H1 (cell line): ENCODE data around the gene MRPS6. TPM values are rescaled to one million over a fixed set of nuclear protein-coding genes. Genes with fewer than 3 reads are reported as not detected.

Experiments used
- ASH2L ChIP-seq: fragments of 200-600, 300-600 bp; sonication (generic); IDR thresholded peaks from one replicate; pipeline ENCODE4 v1.7.1; 2017; ENCODE audit warnings: low read length
- BRCA1 ChIP-seq: IDR thresholded peaks from 2 replicates; pipeline ENCODE4 v1.6.1; 2012; ENCODE audit warnings: low read depth, low read length, improper control_type of control experiment
- CHD2 ChIP-seq: IDR thresholded peaks from 2 replicates; pipeline ENCODE4 v1.6.1; 2012; ENCODE audit warnings: low read length, improper control_type of control experiment
- EP300 ChIP-seq, 2 experiments: IDR thresholded peaks; 1 replicate in 1 of 2; 2 replicates in 1 of 2; pipeline ENCODE4 v1.6.1; 2011 to 2012; ENCODE audit warnings: low read depth in 2 of 2, low read length in 2 of 2, mild to moderate bottlenecking in 2 of 2, borderline replicate concordance in 1 of 2, inconsistent platforms in 1 of 2, moderate library complexity in 1 of 2
- POLR2AphosphoS5 ChIP-seq: IDR thresholded peaks from 2 replicates; pipeline ENCODE4 v1.6.1; 2011; ENCODE audit warnings: low read depth, low read length
- polyA plus RNA-seq, 7 experiments: library from polyadenylated mRNA; depleted of rRNA in 3 of 7; stranded (reverse) in 5 of 7; unstranded in 2 of 7; fragments of >200 nt in 5 of 7; fragments of 200-250 nt in 2 of 7; gene quantifications; 1 replicate in 5 of 7; 2 replicates in 1 of 7; 4 replicates in 1 of 7; pipeline versions ENCODE4 v1.2.1 to v1.2.3, GENCODE V29; 2011 to 2013; ENCODE audit warnings: missing spikeins in 2 of 7, mixed read lengths in 2 of 7
- total RNA-seq: library from RNA; stranded (reverse); fragmentation: NEBNext Ultra II Directional; extraction: Animal tissue kit (Norgen Biotek cat#: 25700); gene quantifications from 2 replicates; pipeline ENCODE4 v1.2.1, GENCODE V29; 2021
- TF ChIP-seq, protein P1 (sequence below): fragments of 300-600 bp; sonication (generic); IDR thresholded peaks from 2 replicates; pipeline ENCODE4 v1.7.1; 2012; ENCODE audit warnings: low read length, moderate library complexity, mild to moderate bottlenecking, inconsistent platforms; ENCODE audit not compliant: insufficient replicate concordance
- TF ChIP-seq, protein P2 (sequence below): IDR thresholded peaks from 2 replicates; pipeline ENCODE4 v1.6.1; 2011; ENCODE audit warnings: low read length, improper control_type of control experiment
- TF ChIP-seq, protein P3 (sequence below): IDR thresholded peaks from 2 replicates; pipeline ENCODE4 v1.6.1; 2012; ENCODE audit warnings: low read length, inconsistent platforms

MRPS6 gene
- total and polyA plus RNA-seq, 2 of the 8 experiments (the other 6 are each of a cell fraction or from before 2014, with no cell fraction given) = 62.7 to 156 TPM

DNA sequence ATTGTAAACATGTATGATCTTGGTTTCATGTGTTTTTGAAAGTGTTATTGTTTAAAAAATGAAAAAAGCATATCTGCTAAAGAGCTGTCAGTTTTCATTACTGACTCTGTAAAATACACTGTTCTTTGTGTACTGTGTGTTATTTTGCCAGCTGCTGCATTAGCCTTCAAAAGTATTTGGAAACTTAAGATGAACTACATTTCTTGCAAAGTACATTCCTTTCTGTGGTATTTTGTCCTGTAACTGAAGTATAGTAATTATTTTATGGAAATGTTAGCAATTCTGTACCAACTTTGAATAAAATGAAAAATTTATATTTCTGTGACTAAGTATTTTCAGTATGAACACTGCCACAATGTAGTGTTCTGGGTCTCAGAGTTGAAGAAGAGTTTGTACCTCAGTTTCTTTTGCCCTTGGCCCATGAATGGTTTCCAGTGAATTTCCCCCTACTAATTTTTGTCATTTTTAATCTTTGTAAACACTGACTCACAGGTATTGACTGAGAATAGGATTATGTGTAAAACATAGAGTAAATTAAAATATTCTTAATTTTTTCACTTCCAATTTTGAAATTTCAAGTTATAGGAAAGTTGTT lies 32.7 kb downstream of the MRPS6 start (continued):
- TF ChIP-seq, protein P1, sequence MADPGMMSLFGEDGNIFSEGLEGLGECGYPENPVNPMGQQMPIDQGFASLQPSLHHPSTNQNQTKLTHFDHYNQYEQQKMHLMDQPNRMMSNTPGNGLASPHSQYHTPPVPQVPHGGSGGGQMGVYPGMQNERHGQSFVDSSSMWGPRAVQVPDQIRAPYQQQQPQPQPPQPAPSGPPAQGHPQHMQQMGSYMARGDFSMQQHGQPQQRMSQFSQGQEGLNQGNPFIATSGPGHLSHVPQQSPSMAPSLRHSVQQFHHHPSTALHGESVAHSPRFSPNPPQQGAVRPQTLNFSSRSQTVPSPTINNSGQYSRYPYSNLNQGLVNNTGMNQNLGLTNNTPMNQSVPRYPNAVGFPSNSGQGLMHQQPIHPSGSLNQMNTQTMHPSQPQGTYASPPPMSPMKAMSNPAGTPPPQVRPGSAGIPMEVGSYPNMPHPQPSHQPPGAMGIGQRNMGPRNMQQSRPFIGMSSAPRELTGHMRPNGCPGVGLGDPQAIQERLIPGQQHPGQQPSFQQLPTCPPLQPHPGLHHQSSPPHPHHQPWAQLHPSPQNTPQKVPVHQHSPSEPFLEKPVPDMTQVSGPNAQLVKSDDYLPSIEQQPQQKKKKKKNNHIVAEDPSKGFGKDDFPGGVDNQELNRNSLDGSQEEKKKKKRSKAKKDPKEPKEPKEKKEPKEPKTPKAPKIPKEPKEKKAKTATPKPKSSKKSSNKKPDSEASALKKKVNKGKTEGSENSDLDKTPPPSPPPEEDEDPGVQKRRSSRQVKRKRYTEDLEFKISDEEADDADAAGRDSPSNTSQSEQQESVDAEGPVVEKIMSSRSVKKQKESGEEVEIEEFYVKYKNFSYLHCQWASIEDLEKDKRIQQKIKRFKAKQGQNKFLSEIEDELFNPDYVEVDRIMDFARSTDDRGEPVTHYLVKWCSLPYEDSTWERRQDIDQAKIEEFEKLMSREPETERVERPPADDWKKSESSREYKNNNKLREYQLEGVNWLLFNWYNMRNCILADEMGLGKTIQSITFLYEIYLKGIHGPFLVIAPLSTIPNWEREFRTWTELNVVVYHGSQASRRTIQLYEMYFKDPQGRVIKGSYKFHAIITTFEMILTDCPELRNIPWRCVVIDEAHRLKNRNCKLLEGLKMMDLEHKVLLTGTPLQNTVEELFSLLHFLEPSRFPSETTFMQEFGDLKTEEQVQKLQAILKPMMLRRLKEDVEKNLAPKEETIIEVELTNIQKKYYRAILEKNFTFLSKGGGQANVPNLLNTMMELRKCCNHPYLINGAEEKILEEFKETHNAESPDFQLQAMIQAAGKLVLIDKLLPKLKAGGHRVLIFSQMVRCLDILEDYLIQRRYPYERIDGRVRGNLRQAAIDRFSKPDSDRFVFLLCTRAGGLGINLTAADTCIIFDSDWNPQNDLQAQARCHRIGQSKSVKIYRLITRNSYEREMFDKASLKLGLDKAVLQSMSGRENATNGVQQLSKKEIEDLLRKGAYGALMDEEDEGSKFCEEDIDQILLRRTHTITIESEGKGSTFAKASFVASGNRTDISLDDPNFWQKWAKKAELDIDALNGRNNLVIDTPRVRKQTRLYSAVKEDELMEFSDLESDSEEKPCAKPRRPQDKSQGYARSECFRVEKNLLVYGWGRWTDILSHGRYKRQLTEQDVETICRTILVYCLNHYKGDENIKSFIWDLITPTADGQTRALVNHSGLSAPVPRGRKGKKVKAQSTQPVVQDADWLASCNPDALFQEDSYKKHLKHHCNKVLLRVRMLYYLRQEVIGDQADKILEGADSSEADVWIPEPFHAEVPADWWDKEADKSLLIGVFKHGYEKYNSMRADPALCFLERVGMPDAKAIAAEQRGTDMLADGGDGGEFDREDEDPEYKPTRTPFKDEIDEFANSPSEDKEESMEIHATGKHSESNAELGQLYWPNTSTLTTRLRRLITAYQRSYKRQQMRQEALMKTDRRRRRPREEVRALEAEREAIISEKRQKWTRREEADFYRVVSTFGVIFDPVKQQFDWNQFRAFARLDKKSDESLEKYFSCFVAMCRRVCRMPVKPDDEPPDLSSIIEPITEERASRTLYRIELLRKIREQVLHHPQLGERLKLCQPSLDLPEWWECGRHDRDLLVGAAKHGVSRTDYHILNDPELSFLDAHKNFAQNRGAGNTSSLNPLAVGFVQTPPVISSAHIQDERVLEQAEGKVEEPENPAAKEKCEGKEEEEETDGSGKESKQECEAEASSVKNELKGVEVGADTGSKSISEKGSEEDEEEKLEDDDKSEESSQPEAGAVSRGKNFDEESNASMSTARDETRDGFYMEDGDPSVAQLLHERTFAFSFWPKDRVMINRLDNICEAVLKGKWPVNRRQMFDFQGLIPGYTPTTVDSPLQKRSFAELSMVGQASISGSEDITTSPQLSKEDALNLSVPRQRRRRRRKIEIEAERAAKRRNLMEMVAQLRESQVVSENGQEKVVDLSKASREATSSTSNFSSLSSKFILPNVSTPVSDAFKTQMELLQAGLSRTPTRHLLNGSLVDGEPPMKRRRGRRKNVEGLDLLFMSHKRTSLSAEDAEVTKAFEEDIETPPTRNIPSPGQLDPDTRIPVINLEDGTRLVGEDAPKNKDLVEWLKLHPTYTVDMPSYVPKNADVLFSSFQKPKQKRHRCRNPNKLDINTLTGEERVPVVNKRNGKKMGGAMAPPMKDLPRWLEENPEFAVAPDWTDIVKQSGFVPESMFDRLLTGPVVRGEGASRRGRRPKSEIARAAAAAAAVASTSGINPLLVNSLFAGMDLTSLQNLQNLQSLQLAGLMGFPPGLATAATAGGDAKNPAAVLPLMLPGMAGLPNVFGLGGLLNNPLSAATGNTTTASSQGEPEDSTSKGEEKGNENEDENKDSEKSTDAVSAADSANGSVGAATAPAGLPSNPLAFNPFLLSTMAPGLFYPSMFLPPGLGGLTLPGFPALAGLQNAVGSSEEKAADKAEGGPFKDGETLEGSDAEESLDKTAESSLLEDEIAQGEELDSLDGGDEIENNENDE = no peak
- TF ChIP-seq BRCA1 = no peak
- TF ChIP-seq, protein P2, sequence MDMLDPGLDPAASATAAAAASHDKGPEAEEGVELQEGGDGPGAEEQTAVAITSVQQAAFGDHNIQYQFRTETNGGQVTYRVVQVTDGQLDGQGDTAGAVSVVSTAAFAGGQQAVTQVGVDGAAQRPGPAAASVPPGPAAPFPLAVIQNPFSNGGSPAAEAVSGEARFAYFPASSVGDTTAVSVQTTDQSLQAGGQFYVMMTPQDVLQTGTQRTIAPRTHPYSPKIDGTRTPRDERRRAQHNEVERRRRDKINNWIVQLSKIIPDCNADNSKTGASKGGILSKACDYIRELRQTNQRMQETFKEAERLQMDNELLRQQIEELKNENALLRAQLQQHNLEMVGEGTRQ = no peak
- TF ChIP-seq POLR2AphosphoS5 = no peak
- TF ChIP-seq, protein P3, sequence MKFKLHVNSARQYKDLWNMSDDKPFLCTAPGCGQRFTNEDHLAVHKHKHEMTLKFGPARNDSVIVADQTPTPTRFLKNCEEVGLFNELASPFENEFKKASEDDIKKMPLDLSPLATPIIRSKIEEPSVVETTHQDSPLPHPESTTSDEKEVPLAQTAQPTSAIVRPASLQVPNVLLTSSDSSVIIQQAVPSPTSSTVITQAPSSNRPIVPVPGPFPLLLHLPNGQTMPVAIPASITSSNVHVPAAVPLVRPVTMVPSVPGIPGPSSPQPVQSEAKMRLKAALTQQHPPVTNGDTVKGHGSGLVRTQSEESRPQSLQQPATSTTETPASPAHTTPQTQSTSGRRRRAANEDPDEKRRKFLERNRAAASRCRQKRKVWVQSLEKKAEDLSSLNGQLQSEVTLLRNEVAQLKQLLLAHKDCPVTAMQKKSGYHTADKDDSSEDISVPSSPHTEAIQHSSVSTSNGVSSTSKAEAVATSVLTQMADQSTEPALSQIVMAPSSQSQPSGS = no peak
- no peak for TF ChIP-seq EP300 (IDR thresholded peaks at IDR 0.05; ENCODE audit: borderline replicate concordance in 1 of 2, low read depth in 2 of 2, low read length in 2 of 2)
- no peak for TF ChIP-seq CHD2
- no peak for TF ChIP-seq ASH2L
